Stimulated activated CD4-positive, alpha-beta T cell treated with anti-CD3 and anti-CD28 coated beads, Interleukin-1b, Interleukin-23, amount 100 ng/mL, for 48 hours (primary cell): Measurements from ENCODE around the gene MMP11.

Source experiments
- DNase-seq: peaks from one replicate; pipeline ENCODE4 v3.0.0-alpha.2; 2020

MMP11 gene

DNA sequence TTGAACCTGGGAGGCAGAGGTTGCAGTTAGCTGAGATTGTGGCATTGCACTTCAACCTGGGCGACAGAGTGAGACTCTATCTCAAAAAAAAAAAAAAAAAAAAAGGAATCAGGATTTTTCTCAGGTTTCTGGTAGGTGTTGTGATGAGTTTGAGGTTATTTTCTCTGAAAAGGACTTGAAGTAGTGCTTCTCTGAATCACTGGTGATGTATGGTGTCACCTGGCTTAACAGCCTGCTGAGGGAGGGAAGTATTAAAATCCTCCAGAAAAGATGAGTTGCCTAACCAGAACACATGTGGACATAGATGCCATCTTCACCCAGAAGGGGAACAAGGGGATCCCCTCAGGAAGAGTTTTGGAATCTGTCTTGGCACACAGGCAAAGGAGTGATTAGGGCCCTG is 34.2 kb downstream of the MMP11 start:
- DNase-seq: no peak

DNA sequence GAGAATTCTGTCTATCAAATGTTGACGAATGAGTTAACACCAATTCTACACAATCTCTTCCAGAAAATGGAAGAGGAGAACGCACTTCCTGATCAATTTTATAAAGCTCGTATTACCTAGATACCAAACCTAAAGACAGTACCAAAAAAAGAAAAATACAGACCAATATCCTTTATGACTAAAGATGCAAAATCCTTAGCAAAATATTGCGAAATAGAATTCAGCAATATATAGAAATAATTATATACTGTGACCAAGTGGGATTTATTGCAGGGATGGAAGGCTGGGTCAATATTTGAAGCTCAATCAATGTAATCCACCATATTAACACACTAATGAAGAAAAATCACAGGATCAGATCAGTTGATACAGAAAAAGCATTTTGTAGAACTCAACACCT is 39.7 kb downstream of the MMP11 start:
- no peak for DNase-seq

DNA sequence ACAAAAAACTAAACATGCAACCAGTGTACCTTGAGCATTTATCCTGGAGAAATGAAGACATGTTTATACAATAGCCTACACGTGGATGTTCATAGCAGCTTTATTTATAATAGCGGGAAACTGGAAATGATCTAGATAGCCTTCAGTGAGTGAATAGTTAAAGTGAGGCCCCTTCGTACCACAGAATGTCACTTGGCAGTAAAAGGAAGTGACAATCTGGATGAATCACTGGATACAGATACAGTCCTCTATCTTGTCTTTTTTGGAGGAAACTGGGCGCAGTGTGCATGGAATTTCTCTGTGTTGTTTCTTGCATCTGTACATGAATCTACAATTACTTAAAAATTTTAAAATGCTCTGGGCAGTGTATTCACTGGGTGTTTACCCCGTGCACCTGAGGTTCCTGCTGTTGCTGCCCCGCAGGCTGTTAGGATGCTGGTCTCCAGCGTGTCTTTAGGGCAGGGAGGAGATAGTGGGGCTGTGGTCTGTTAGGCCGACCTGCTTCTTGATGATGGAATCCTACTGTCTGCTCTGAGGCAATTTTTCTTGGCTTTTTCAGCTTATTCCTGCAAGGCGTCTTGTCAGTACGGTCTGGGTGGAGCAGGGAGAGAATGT is 43.0 kb downstream of the MMP11 start:
- DNase-seq: no peak

DNA sequence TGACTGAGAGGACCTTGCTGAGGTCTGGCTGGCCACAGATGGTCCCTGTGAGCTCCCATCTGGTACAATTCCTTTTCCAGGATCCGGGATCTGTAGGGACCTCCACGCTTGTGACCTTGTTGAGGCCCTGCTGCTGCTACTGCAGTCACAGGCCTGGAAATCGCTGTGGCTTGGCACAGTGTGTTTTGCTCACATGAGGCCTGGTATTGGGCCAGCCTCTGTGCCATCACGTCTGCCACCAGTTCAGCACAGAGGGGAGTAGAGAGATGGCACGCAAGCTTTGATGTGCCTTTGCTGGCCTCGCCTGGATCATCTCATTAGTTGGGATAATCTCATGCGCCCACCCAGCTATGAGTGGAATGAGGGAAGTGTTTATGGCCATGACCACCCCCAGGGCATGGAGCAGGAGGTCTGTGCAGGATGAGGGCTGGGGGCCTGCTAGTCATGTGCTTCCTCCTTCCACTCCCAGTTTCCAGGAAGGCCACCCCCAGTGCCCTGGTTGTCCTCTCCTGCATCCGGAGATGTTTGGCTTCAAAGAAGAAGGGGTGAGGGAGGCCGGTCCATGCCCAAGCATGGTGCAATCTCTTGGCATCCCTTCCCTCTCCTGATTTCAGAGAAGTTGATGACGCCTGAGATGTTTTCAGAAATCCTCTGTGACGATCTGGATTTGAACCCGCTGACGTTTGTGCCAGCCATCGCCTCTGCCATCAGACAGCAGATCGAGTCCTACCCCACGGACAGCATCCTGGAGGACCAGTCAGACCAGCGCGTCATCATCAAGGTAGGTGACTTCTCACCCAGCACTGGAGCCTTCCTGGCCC is 43.7 kb downstream of the MMP11 start:
- DNase-seq: no peak

DNA sequence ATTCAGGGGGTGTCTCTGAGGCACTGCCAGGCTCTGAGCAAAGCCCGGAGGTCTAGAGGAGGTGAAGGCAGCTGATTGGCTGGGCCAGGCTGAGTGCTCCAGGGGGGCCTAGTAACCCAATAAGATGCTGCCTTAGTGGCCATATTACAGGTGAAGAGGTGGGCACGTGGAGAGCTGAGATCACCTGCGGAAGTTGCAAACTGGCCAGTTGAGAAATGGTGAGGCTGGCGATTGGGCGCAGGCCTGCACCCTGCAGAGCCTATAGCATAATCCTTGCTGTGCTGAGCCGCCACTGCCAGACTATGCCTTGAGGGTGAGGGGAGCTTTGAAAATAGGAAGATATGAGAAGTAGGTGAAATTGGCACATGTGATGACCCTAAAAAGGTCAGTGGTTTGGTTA is 44.5 kb downstream of the MMP11 start:
- DNase-seq: no peak

DNA sequence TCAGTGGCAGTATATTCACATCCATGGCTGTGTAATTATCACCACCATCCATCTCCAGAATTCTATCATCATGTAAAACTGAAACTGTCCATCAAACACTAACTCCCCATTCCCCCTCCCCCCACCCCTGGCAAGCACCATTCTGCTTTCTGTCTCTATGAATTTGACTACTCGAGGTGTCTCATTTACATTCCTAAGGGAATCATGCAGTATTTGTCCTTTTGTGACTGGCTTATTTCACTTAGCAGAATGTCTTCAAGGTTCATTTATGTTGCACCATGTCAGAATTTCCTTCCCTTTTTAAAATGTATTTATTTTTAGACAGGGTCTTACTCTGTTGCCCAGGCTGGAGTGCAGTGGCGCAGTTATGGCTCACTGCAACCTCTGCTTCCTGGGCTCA is 45.9 kb downstream of the MMP11 start:
- no peak for DNase-seq

DNA sequence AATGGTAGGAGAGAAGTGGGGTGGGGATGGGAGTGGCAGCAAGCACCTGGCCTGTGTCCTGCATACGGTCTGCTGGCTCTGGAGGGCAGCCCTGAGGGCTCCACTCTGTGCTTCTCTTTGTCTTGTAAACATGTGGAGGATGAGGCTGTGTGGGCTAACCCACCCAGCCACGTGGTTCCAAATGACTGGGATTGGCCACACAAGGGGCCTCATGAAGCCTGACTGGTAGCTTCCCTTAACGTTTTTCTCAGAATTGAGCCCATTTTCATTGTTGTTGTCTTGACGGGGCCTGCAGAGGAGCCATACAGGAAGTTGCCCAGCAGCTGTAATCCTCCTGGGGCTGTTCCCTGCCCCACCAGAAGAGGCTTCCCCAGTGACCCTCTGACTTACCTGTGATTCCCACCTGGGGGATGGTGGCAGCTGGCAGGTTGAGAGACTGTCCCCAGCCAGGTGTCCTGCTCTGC is 48.1 kb downstream of the MMP11 start:
- no peak for DNase-seq

DNA sequence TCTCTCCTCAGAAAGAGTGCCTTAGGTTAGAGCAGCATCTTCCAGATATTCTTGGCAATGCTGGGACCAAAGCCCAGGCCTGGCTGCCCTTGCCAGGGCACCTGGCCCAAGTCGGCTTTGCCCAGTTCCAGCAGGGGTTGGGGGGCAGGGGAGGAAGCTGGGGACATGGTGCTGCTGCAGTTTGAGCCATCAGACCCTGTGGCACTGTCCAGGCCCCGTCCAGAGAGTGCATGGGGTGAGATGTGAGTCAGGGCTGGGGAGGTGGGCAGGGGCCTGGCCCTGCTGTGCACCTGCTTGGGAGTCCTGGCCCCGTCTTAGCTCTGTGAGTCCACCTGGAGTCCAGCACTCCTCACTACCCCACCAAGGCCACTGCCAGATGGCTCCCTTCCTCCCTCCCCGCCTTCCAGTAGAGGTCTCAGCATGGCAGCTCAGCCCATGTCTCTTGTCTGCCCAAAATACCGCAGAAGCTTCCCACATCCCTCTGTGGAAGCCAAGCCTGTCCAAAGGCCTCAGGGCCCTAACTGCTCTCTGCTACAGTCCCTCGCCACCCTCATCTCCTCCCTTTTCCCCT is 49.5 kb downstream of the MMP11 start:
- no peak for DNase-seq

DNA sequence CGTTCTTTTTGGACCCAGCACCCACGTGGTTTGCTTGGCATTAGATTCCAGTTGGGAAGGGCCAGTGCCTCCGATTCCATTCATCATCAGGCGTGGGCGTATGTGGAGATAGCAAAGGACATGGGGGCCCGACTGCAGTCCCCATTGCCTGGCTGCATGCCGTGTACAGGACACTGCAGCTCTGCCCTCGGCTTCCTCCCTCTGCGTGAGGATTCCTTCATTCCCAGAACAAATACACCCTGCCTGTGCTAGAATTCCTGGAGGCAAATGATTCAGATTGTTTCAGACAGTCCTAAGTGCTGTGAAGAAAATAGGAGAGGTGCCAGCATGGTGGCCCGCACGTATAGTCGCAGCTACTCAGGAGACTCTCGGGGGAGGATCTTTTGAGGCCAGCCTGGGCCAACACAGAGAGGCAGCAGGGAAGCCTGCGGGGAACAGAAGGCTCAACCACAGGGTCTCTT is 50.7 kb downstream of the MMP11 start:
- DNase-seq: no peak

DNA sequence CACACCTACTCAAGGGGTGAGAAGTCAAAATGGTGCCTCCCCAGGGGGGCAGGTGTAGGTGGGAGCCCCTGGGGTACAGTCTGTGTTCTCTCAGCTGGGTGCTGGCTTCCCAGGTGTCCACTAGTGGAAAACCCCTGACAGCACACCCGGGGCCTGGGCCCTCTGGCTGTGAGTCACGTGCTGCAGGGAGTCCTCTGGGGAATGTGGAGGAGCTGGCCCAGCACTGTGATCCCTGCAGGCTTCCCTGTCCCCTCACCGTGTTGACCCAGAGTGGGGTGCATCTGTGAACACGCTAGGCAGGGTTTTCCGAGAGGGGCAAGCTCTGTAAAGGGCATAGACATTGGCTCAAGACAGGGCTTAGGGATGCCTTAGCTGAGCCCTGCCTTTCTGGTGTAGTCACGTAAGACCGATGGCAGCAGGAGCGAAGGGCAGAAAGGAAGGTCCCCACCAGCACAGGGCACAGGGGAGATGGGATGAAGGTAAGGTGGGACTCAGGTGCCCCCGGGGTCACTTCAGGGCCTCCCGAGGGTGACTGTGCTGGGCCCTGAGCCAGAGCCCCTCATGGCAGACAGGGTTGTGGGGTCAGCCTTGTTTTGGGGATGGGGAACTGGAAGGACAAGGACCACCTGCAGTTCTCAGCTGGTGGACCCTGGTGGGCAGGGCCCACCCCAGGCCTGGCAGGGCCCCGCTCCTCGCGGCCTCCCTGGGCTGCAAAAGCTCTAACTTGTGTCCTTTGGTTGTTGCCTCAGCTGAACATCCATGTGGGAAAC is 52.0 kb downstream of the MMP11 start:
- DNase-seq: no peak

DNA sequence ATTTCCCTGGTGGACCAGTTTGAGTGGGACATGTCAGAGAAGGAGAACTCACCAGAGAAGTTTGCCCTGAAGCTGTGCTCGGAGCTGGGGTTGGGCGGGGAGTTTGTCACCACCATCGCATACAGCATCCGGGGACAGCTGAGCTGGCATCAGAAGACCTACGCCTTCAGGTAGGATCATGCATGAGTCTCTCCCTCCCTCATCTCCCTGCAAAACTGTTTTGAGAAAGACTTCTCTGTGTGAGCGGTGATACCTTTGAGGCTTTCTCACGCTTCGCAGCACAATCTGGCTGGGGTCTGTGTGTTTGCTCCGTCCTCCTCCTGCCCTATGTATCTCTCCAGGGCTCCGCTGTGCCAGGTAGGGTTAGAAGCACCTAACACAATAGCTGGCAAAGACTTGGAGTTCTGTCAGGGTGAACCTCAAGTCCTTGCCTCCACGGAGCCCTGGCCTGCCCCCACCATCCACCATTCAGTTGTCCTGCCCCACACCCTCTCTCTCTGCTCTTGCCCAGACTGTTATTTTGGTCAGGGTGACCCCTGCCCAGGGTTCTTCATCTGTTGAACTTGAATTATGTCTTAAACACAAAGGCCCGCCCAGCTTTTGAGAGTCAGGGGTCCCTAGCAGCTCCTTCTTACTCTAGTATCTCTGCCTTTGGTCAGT is 52.7 kb downstream of the MMP11 start:
- no peak for DNase-seq

DNA sequence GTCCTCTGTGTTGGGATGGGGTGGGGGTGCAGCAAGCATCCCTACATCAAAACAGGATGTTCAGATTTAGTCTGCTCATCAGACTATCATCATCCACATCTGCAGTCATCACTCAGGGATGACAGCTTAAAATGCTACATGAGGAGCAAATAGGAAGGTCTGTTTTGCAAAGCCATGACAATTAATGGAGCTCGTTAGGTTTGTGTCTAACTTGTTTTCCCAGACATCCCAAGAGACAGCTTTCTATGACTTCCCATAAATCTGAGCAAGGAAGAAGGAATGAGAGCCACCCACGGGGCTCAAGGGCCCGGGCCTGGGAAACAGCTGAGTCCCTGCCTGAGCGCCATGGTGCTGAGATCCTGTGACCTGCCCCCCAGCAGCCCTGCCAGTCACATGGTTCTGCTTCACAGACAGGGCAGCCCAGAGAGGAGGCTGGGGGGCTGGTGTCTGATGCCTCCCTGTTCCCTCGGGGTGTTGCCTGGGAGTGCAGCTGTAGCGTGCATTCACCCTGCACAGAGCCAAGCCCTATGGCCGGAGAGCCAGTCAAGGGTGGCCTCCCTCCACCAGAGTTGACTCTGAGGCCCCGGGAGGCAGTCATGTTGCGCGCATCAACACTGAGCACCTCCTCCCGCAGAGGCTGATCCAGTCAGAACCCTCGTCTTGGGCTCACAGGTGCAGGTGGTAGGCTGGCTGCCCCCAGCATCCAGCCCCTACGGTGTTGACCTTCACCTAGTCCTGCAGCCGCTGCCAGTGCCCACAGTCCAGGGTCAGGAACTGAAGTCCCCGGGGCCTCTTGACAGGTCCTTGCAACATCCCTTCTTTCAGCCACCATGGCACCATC is 54.1 kb downstream of the MMP11 start:
- no peak for DNase-seq

DNA sequence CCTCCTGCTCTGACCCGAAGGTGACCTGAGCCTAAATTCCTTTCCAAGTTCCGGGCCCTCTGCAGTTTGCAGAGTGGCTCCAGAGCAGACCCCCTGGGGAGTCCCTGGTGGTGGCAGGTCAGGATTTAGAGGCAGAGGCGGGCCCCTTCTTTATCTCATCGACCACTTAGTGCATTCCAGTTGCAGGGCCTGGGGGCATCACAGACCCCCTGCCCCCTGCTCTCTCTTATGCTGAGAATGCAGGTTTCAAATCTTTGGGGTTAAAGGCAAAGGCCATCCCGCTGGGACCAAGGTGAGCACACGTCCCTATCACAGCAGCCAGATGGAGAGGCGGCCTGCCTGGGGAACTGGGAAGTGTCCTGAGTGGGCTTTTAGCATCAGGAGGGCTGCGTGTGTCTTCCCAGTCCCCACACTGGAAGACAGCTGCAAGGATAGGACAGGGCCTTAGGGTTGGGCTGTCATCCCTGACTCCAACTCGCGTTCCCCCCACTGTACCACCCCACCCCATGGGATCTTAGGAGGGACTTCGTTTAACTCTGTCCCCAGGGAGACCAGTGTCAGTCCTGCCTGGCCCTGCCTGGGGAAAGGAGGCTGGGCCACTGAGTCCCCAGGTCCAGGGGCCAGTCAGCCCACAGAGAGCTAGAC is 54.8 kb downstream of the MMP11 start:
- no peak for DNase-seq

DNA sequence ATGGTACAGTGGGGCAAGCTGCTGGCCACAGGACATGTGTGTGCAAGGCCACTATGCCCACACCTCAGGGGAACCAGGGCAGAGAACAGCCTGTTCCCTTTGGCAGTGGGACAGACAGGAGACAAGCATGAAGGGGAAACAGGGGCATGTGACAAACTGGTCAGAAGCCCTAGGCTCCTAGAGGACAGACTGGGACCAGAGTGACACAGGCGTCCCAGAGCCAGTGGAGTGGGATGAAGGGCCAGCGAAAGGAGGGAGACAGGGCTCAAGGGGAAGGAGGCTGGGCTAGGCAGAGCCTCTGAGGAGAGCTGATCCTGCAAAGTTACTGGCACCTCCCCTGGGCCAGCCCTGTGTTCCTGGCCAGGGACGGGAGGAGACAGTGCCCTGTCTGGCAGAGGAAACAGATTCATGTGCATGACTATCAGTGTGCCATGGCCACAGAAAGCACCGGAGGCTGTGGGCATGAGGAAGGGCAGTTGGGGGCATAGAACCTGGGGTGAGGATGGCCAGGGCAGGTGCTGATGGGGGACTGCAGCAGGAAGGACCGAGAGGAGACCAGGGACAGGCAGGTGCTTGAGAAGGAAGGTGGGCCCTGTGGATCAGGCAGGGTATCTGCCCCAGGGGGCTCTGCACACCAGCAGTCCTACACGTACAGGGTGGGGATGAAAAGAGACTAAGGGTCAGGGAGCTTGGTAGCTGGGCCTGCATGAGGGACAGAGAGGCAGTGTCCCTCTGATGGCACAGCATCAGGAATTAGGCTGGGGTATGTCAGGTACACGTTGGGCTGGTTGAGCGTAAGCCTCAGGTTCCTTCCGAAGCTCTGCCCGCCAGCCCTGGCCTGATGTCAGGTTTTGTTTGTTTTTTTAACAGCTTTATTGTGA is 56.4 kb downstream of the MMP11 start:
- DNase-seq: no peak

DNA sequence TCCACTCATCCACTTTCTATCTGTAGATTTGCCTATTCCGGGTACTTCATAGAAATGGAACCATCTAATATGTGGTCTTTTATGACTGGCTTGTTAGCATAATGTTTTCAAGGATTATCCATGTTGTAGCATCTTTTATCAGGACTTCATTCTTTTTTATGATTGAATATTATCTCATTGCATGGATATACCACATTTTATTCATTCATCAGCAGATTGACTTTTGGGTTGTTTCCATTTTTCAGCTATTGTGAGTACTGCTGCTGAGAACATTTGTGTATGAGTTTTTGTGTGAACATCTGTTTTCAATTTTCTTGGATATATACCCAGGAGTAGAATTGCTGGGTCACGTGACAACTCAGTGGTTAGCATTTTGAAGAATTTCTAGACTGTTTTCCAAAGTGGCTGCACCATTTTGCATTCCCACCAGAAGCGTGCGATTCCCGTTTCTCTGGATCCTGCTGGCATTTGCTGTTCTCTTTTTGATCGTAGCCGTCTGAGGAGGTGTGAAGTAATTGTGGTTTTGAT is 57.3 kb downstream of the MMP11 start:
- no peak for DNase-seq

DNA sequence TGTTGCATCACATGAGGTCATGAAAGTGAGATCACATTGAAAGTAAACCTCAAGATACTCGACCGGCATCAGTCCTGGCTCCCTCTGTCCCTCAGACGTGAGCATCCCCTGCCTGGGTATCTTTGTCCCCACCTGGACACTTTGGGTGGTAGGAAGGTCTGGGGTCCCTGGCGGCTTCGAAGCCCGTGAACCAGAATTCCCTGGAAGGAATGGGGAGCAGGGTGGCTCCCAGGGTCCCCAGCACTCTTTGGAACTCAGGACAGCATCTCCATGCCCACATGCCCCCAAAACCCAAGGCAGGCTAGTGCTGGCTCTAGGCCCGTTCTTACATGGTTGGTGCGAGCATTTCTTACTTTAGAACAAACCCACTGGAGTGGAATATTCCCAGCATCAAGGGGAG is 58.6 kb downstream of the MMP11 start:
- no peak for DNase-seq

DNA sequence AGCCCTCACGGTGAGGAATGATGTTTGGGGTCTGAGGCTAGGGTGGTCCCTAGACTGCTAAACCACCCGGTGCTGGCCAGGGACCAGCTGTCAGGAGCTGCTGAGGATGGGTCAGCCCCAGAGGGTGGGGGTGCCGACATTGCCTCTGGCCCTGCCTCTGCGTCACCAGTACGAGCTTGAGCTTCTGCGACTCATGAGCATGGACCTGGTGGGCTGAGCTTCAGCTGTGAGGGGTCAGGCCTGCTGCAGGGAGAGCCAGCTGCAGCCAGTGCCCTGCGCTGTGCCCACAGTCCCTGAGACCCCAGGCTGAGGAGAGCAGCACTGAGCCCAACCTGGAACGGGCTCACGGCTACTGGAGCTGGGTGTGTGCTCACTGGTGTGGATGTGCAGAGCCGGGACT is 59.1 kb downstream of the MMP11 start:
- DNase-seq: no peak

DNA sequence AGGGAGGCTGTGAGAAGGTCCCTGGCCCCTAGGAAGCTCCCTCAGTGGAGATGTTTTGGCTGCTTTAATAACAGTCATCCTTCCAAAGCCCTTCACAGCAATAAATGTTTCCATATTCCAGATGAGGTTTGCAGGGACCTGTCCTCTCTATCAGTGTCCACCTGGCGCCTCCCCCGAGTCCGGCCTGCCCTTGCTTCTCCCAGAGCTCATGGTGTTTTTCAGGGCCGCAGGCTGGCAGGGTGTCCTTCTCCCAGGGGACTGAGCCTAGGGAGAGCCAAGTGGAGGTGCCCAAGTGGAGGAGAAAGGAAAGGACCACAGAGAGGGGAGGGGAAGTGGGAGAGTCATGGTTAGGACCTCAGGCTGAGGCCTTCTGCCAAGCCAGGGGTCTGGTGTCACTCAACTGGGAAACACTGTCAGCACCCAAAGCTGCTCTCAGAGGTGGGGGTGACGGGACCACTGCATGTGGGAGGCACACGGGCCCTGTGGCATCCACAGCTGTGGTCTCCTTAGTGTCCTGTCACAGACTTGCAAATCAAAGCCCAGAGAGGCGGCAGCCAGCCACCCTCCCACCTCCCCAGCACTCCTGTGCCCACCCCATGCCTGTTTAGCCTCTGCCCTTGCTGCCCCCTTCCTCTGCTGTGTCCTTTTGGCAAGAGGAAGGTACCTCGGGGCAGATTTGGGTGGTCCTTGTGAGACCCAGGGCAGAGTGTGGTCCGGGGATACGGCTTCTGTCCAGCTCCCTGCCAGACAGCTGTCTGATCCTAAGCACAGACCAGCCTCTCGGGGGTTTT is 59.8 kb downstream of the MMP11 start:
- DNase-seq: no peak
